Coronary artery (tissue), 2 donors: ENCODE measurements around the gene CPT1C.

Source experiments
- DNase-seq: peaks from one replicate; pipeline ENCODE4 v3.0.0-alpha.2; 2017; ENCODE audit warnings: low spot score
- H3K27ac ChIP-seq, 2 donors: fragments of 200-600 bp; sonication (generic); one replicate each; pipeline ENCODE4 v1.5.1; 2016 to 2019
- H3K4me3 ChIP-seq: fragments of 200-600 bp; sonication (generic); 2 replicates; pipeline ENCODE4 v1.5.1; 2016; ENCODE audit warnings: mild to moderate bottlenecking, moderate library complexity
- TF ChIP-seq, protein P1 (sequence below): fragments of 200-600 bp; sonication (generic); IDR thresholded peaks from one replicate; pipeline ENCODE4 v1.5.1; 2019; ENCODE audit warnings: antibody characterized with exemption

CPT1C gene

DNA sequence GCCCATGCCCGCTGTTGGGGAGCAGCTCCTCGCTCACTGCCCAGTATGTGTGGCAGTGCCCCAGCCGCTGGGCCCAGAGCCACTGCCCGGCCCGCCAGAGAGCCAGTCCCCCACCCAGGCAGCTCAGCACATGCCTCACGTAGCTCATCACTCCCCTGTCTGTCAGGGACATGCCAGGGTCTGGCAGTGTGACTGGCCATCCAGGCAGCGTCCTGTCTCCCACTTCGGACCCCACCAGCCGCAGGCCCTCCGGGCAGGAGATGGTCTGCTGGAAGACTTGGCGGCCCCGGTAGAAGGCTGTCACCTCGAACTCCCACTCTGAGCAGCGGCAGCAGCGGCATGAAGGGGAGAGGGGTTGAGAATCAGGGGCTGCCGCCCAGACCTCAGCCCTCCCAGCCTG, 28.9 kb upstream of the CPT1C start:
- DNase-seq, result no peak
- H3K4me3 ChIP-seq, result no peak overlapping the region
- TF ChIP-seq, protein P1, sequence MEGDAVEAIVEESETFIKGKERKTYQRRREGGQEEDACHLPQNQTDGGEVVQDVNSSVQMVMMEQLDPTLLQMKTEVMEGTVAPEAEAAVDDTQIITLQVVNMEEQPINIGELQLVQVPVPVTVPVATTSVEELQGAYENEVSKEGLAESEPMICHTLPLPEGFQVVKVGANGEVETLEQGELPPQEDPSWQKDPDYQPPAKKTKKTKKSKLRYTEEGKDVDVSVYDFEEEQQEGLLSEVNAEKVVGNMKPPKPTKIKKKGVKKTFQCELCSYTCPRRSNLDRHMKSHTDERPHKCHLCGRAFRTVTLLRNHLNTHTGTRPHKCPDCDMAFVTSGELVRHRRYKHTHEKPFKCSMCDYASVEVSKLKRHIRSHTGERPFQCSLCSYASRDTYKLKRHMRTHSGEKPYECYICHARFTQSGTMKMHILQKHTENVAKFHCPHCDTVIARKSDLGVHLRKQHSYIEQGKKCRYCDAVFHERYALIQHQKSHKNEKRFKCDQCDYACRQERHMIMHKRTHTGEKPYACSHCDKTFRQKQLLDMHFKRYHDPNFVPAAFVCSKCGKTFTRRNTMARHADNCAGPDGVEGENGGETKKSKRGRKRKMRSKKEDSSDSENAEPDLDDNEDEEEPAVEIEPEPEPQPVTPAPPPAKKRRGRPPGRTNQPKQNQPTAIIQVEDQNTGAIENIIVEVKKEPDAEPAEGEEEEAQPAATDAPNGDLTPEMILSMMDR, result no peak
- no peak overlapping the region for H3K27ac ChIP-seq

DNA sequence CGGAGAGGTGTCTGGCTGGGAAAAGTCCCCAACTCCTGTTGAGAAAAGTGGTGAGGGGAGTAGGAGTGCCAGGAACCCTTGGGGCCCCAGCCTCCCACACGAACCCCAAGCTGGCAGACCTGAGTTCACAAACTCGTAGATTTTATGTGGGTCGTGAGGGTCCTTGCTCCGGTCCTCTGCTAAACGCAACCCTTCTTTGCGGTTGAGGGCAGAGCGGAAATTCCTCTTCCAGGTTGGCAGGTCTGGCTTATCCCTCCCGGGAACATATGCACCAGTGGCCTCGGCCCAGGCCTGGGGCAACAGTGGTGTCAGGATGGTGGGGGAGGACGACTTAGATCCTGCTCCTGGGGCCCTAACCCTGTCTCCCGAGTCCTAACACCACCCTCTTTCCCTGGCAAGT, 27.7 kb upstream of the CPT1C start:
- Histone ChIP-seq H3K27ac (no peak overlapping the region), H3K4me3 (no peak overlapping the region)
- DNase-seq, result no peak
- TF ChIP-seq, protein P1, result no peak

DNA sequence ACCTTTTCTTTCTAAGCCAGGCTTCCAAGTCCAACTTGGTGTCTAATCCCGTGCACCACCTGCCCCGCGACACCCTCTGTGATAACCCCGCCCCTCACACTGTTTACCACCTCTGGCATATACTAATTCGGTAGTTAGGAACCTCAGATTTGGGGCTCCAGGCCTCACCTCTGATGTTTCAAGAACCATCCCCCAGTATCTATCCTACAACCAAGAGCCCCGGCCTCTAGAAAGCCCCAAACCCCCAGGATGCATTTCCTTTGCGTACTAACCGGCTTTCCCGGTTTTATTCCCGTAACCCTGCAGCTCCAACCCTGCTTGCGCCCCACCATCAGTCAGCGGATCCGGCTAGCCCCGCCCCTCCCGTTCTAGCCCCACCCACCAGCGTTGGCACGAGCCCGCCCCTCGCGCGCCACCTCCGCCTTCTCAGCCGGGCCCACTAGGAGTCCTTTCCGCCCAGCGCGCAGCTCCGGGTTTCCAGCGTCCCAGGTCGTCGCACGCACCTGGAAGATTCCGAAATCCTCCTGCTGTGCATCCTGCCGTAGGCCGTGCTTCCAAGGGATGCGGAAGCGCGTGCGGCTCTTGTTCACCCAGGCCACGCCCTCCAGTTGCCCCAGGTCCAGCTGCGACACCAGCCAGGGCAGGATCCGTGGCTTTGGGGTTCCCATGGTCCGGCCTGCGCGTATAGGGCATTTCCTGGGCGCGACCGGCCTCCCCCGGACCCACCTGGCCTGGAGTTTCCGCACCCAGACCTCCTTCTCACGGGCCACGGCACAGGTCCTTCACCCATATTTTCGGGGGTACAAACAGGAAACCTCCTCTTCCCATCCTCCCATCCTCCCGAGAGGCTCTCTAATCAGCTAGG, 26.5 kb upstream of the CPT1C start:
- Histone ChIP-seq H3K27ac (peak overlapping the region; percentile 75 to 98), H3K4me3 (peak overlapping the region; percentile 95)
- TF ChIP-seq, protein P1, result no peak
- peak; percentile 92 for DNase-seq

DNA sequence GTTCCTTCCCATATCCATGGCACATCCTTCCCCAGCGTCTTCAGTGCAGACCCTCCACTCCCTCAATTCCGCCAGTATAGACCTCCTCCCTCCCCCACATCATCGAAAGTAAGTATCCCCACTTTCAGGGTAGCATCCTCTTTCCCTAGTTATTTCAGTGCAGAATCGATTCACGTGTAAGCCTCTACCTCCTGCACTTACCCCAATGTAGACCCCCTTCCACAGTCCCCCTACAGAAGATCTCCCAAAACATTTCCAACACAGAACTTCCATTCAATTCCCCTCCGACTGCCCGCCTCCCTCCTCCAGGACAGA, 25.9 kb upstream of the CPT1C start:
- H3K4me3 ChIP-seq, result peak overlapping the region; percentile 95
- TF ChIP-seq, protein P1, result no peak
- peak overlapping the region; percentile 75 to 98 for H3K27ac ChIP-seq
- DNase-seq, result no peak

DNA sequence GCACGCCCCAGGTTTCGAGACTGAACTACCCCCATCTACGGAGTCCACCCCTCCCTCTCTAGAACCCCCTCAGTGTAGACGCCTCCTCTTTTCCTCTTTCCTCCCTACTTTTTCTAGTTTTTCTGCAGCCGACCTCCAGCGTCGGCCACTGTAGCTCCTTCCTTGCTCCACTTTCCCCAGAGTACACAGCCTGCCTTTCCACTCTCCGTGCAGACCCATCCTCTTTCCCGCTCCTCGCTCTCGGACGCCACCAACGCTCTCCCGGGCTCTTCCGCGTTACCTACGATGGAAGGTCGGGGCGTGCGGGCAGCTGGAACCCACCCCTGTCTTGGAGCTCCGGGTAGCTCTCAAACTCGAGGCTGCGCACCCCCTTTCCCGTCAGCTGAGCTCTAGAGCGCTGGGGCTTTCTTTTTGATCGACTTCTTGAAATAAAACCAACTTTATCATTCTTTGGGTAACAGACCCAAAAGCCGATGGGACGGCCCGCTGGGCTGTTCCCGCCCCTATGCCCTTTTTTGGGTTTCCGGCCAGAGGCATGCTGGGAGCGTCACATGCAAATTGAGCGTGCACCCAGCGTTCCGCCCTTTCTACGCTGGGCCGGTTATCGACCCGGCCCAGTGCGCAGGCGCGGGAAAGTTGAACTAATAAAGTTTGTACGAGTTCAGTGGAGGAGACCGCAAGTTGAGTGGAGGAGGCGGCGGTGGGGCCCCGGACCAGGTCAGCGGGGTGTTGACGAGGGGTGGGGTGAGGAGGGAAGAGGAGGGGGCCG, 25.4 kb upstream of the CPT1C start, which contains the start of the genes BCL2L12 and IRF3:
Gene BCL2L12 (plus strand): TSS at position 583 of the 769 bp plus-strand sequence. CDS start 760 bp downstream, outside the sequence.
Gene IRF3 (minus strand): TSS at position 507 of the 769 bp plus-strand sequence. CDS start 1,019 bp downstream, outside the sequence.
- Histone ChIP-seq H3K4me3 (peak within 1 kb of the TSS; percentile 95), H3K27ac (peak within 1 kb of the TSS; percentile 75 to 98)
- DNase-seq, result peak; percentile 98
- TF ChIP-seq, protein P1, result no peak

DNA sequence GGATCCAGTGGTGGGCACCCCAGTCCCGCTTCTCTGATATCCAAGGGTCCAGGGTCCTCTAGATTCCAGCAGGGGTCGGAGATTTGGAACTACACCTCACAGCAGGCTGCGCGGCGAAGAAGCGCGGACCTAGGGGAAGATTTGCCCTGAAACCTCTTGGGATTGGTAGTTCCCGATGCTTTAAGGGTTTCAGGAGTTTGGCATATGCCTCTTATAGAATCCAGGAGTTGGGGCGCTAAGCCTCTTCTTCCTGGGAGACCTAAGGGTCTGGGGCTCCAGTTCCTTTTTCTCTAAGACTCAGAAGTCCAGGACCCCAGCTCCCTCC, 24.8 kb upstream of the CPT1C start:
- DNase-seq, result no peak

More for the DNA sequence above, 24.8 kb upstream of the CPT1C start:
- Histone ChIP-seq H3K27ac (peak overlapping the region; percentile 75 to 98), H3K4me3 (peak overlapping the region; percentile 95)
- TF ChIP-seq, protein P1, result no peak
